NCI-H2081 (cell line): ENCODE measurements around the gene SEBOX.
"Not testable (repeated sequence)": the region's sequence is repeated elsewhere in the genome, so short reads cannot be mapped to it uniquely, and the experiment has no call there.

ENCODE experiments used
- DNase-seq, 2 experiments: peaks; one replicate each; lab custom pipeline; 2025; lab: John Stamatoyannopoulos, UW

SEBOX gene

GRCh38 chr17:28340374-28340773, 24.6 kb downstream of the SEBOX start:
- no peak for DNase-seq

GRCh38 chr17:28339431-28339830, 25.6 kb downstream of the SEBOX start:
- no peak for DNase-seq

GRCh38 chr17:28338769-28339212, 26.2 kb downstream of the SEBOX start:
- not testable (repeated sequence) for DNase-seq

DNA sequence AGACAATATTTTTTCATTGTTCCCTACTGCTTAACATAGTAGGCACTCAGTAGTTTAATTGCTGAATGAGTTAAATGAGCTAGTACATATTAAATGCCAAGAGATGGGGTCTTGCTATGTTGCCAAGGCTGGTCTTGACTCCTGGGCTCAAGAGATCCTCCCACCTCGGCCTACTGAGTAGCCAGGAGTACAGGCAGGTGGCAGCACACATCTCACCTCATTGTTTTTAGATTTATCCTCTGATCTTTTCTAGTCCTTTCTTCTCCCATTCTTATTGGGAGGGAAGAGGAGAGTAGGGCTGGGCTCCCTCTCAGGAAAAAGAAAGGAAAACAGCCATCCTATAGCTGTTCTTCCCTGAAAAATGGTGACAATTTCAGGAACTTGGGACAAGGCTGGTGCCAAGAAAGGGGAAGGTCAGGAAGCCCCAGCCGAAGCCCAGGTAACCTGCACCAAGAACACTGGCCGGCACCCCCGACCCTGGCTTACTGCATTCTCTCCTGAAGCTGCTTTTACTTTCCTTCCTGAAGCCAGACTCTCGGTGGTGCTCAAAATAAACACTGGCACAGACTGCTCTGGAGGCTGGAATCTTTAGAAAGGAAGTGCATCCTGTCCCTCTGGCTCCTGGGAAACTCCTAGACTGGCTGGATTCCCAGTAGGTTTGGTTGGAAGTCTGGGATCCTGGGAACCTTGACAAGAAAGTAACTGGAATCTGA, 26.8 kb downstream of the SEBOX start:
- no peak for DNase-seq

GRCh38 chr17:28335959-28336871, 28.8 kb downstream of the SEBOX start:
- peak; percentile 13 to 59 for DNase-seq

GRCh38 chr17:28335201-28335958, 29.6 kb downstream of the SEBOX start, which contains the start of the genes IFT20 and TNFAIP1:
IFT20 (minus strand) TSS chr17:28335472; CDS start chr17:28331985, 3,487 bp downstream.
TNFAIP1 (plus strand) TSS chr17:28335761; CDS start chr17:28339522, 3,761 bp downstream.
- DNase-seq = peak; percentile 97 to 98

GRCh38 chr17:28334666-28335200, 30.3 kb downstream of the SEBOX start:
- DNase-seq = no peak

DNA sequence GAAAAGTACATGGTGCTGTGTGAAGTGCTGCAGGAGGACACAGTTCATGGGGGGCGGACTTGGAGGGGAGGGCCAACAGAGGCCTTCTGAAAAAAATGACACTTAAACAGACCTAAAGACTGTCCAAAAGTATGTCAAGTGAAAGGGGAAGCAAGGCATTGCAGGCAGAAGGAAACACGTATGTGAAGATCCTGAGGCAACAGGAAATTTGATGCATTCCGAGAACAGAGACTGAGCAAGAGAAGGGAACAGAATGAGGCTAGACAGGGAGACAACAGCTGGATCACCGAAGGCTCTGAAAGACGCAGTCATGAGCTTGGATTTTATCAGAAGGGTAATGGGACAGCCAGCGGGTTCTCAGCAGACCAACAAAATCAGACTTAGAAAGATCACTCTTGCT, 30.8 kb downstream of the SEBOX start:
- DNase-seq = no peak

GRCh38 chr17:28333083-28333746, 31.8 kb downstream of the SEBOX start:
- DNase-seq = no peak

DNA sequence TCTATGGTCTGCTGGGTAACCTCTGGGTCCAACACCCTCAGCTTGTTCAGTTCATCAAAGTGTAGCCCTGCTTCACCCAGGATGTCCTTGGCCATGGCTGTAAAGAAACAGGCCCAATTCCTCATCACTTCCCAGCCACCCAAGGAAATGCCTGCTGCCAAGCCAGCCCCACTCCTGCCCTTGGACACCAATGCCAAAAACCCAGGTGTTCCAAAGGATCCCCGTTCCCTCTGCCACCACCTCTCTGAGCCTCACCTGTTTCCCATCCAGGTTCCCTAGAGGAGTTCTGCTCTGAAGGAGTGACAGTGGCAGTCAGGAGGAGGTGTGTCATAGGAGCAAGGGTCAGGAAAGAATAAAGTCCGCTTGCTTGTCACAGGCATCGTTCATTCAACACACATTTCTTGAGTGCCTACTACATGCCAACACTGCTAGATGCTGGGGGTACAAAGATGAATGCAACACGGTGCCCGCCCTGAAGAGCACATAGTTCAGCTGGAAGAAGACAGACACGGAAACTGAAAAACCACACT, 33.0 kb downstream of the SEBOX start:
- no peak for DNase-seq

GRCh38 chr17:28330671-28331070, 34.3 kb downstream of the SEBOX start:
- DNase-seq = no peak

GRCh38 chr17:28328325-28328724, 36.7 kb downstream of the SEBOX start:
- DNase-seq = no peak

GRCh38 chr17:28327709-28328108, 37.3 kb downstream of the SEBOX start:
- DNase-seq = no peak

DNA sequence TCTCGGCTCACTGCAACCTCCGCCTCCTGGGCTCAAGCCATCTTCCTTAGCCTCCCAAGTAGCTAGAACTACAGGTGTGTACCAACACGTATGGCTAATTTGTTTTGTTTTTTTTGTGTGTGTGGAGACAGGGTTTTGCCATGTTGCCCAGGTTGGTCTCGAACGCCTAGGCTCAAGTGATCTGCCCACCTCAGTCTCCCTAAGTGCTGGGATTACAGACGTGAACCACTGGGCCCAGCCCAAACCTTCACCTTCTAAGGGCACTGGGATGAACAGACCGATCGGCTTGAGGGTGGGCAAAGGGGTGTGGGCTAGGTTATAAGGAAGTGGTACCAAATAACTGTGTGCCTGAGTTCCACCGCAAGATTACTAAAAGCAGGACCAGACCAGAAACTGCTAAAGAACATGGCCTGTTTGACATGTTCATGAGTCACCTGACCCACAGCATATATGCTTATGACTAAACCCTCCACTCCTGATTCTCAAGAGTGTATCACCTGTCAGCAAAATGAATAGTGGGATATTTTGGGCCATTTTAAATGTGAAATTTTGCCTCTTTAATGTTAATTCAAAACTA, 37.9 kb downstream of the SEBOX start:
- no peak for DNase-seq

GRCh38 chr17:28326114-28326513, 38.9 kb downstream of the SEBOX start:
- no peak for DNase-seq

DNA sequence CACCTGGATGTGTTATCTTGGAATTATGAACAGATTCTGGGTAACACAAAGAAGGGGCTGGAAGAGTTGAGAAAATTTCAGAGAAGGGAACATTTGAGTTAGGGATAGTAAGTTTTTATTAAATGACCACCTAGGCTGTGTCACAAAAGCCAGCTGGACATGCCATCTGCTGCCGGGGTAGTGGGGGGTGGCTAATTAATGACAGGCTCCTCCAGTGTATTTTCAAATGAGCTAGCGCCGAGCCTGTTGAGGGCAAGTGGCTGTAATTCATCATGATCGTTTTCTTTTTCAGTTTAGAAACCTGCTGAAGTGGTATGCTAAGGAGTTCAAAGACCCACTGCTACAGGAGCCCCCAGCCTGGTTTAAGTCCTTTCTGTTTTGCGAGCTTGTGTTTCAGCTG, 39.8 kb downstream of the SEBOX start:
- DNase-seq = no peak

- no peak for DNase-seq
Observed at GRCh38 chr17:28324781-28325180, 40.2 kb downstream of the SEBOX start.

DNA sequence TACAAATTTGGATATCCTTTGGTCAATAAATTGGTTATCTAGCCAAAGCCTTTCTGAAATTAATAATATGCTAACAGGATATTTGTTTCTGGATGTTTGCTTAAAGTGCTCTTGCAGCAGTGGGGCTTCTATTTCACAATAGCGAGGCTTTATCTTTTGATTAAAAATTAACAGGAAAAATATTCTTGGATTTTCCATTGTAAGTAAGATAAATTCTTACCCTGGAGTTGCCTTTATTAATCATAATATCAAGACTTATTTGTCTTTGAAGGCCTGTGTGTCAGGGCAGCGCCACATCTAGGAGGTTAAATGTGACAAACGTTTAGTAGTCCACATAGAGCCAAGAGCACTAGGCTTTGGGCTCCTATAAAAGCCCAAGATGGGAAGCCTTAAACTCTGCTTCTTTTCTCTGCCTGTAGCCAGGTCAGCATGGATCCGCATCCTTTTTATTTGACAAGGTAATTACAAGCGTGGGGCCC, 40.7 kb downstream of the SEBOX start:
- no peak for DNase-seq

DNA sequence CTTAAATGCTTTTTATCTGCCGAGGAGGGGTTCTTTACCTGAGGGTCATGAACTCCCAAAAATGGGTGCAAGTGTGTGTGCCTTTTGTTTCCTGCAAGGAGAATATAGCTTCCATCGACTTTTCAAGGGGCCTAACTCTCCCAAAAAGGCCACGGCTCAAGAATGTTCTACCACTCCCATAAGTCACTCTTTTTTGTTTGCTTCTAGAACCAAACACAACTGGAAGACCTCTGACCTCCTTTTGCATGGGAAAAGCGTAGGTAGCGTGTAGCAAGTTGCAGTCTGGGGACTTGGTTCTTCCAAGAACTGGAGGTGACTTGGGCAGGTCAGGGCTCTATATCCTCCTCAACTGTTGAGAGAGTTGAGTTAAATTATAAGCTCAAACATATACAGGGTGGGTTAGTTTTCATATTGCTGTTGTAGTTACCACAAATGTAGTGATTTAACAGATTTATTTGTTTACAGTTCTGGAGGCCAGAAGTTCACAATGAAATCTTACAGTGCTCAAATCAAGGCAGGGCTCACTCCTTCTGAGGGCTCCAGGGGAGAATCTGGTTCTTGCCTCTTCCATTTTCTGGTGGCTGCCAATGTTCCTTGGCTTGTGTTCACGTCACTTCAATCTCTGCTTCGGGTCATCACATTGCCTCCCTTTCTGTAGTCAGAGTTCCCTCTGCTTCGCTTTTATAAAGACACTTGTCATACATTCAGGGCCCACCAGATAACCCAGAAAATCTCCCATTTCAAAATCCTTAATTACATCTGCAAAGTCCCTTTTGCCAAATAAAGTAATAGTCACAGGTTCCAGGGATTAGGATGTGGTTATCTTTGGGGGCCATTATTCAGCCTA, 44.6 kb downstream of the SEBOX start:
- no peak for DNase-seq

DNA sequence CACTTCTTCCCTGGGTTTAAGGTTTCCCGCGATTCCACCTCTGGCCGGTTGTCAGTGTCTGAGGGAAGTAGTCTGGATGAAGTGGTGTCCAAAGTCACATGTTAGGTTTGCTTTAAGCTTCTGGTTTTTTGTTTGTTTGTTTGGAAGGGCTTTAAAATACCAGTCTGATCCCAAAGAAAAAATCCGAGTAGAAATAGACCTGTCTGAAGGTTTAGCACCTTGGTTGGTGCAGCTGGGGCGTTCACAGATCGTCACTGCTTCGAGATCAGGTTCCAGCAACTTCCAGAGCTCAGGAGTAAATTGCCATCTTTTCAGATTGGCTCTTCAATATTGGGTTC, 45.4 kb downstream of the SEBOX start:
- DNase-seq = no peak
